ENCODE data around the gene MFSD11.

DNA sequence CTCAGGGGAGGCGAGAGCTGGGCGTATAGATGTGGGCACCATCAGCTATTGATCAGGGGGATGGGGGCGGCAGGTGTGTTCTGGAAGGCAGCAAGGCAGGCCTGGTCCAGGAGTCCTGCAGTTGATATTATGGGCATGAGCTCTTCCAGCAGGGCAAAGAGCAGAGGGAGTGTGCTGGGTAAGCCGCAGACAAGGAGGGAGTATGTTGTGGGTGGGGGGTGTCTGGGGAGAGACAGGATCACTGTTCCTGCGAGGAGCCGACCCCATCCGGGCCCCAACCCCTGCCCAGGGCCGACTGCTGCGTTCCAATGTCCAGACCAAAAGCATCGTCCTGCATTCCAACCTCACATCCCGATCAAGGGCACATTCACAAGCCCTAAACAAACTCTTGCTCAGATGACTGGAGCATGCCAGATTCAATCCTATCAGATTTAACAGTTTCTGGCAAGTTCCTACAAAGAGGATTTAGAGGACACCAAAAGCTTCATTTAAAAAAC is 36.4 kb upstream of the MFSD11 start:
- TF ChIP-seq CTCF (IDR thresholded peaks at IDR 0.05; ENCODE audit: poor library complexity, severe bottlenecking) (no peak), RAD21 (conservative IDR thresholded peaks at IDR 0.05) (no peak), TAF1 (IDR thresholded peaks at IDR 0.05; ENCODE audit: low read depth) (no peak), REST (IDR thresholded peaks at IDR 0.05; ENCODE audit: borderline replicate concordance) (no peak), POLR2AphosphoS5 (IDR thresholded peaks at IDR 0.05) (no peak), EZH2 (IDR thresholded peaks at IDR 0.05; ENCODE audit: borderline replicate concordance, insufficient read depth, low read length, poor library complexity, severe bottlenecking) (no peak), SMC3 (conservative IDR thresholded peaks at IDR 0.05; ENCODE audit: poor library complexity) (no peak), EP300 (conservative IDR thresholded peaks at IDR 0.05; ENCODE audit: poor library complexity, severe bottlenecking) (no peak)

Measured in neural cell (in vitro differentiated cells).